Prostate gland (tissue), 2 donors: ENCODE results near the gene SHC4. TPM values are rescaled to one million over a fixed set of nuclear protein-coding genes. Genes with fewer than 3 reads are reported as not detected.

ENCODE experiments used
- DNase-seq: peaks from one replicate; pipeline ENCODE4 v3.0.0-alpha.2; 2019; ENCODE audit warnings: low spot score
- H3K27ac ChIP-seq, 2 donors: fragments of 200-600 bp; sonication (generic); 2 replicates each; pipeline ENCODE4 v1.5.1; 2017 to 2019
- H3K27me3 ChIP-seq: fragments of 200-600 bp; sonication (generic); replicated peaks from 2 replicates; pipeline ENCODE4 v1.5.1; 2019; ENCODE audit not compliant: insufficient read depth
- H3K36me3 ChIP-seq, 2 donors: fragments of 200-600 bp; sonication (generic); 1 replicate in 1 of 2; 2 replicates in 1 of 2; pipeline versions ENCODE4 v1.5.1 to v1.8.1; 2017 to 2019
- H3K4me1 ChIP-seq: fragments of 200-600 bp; sonication (generic); replicated peaks from 2 replicates; pipeline ENCODE4 v1.5.1; 2019
- H3K4me3 ChIP-seq, 2 donors: fragments of 200-600 bp; sonication (generic); 2 replicates each; pipeline ENCODE4 v1.5.1; 2017 to 2019
- H3K9me3 ChIP-seq: fragments of 200-600 bp; sonication (generic); 2 replicates; pipeline ENCODE4 v1.5.1; 2017
- POLR2A ChIP-seq: fragments of 450-650 bp; IDR thresholded peaks from one replicate; pipeline ENCODE4 v1.6.1; 2016; ENCODE audit warnings: antibody characterized with exemption, mild to moderate bottlenecking
- POLR2AphosphoS5 ChIP-seq: sonication (generic); formaldehyde crosslinking; IDR thresholded peaks from one replicate; pipeline ENCODE4 v1.6.1; 2017; ENCODE audit warnings: antibody characterized with exemption
- WGBS: methylation state at CpG from one replicate; pipeline ENCODE4 v1.1.5; 2018; 5-methylcytosine and 5-hydroxymethylcytosine counted together
- intact Hi-C: fragments of 100-400 bp; cut with DNase I; formaldehyde crosslinking; loops from one replicate; pipeline ENCODE4 v1.14.2; 2022
- total RNA-seq, 2 donors: library from RNA; depleted of rRNA; stranded (reverse); fragments of >200 nt; gene quantifications; one replicate each; pipeline ENCODE4 v1.1.0, GENCODE V29; 2016
- TF ChIP-seq, protein P1 (sequence below), 4 experiments: fragments of 200-600 bp in 2 of 4; fragments of 450-650 bp in 2 of 4; sonication (generic) in 2 of 4; IDR thresholded peaks; 1 replicate in 3 of 4; 2 replicates in 1 of 4; pipeline ENCODE4 v1.5.1; 2016 to 2019; ENCODE audit warnings: antibody characterized with exemption in 4 of 4, mild to moderate bottlenecking in 2 of 4, moderate library complexity in 2 of 4

The SHC4 gene, protein sequence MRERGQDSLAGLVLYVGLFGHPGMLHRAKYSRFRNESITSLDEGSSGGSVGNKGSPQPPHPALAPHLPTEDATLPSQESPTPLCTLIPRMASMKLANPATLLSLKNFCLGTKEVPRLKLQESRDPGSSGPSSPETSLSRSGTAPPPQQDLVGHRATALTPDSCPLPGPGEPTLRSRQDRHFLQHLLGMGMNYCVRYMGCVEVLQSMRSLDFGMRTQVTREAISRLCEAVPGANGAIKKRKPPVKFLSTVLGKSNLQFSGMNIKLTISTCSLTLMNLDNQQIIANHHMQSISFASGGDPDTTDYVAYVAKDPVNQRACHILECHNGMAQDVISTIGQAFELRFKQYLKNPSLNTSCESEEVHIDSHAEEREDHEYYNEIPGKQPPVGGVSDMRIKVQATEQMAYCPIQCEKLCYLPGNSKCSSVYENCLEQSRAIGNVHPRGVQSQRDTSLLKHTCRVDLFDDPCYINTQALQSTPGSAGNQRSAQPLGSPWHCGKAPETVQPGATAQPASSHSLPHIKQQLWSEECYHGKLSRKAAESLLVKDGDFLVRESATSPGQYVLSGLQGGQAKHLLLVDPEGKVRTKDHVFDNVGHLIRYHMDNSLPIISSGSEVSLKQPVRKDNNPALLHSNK
- total RNA-seq: 10 to 100 TPM in 1 of 2 donors, under 1 TPM in 1; 0.27 to 45.0 TPM

GRCh38 chr15:48963524-48964113, at the start of gene SHC4:
SHC4 (minus strand) TSS chr15:48963919; CDS start chr15:48963015, 904 bp downstream.
- Histone ChIP-seq H3K27me3 (no peaks in the 10 kb centered on the region), H3K36me3 (no peaks in the 10 kb centered on the region), H3K9me3 (no peaks in the 10 kb centered on the region), H3K4me3 (peak within 1 kb of the TSS; percentile 19 to 35), H3K4me1 (peaks cover 6% of the 10 kb centered on the region), H3K27ac (no peak within 1 kb of the TSS)
- under 1% methylated on average over 16 of the region's 16 CpGs for WGBS
- intact Hi-C loops: no loop called here
- TF ChIP-seq POLR2AphosphoS5 (peak; percentile 45), POLR2A (no peak)
- TF ChIP-seq, protein P1, sequence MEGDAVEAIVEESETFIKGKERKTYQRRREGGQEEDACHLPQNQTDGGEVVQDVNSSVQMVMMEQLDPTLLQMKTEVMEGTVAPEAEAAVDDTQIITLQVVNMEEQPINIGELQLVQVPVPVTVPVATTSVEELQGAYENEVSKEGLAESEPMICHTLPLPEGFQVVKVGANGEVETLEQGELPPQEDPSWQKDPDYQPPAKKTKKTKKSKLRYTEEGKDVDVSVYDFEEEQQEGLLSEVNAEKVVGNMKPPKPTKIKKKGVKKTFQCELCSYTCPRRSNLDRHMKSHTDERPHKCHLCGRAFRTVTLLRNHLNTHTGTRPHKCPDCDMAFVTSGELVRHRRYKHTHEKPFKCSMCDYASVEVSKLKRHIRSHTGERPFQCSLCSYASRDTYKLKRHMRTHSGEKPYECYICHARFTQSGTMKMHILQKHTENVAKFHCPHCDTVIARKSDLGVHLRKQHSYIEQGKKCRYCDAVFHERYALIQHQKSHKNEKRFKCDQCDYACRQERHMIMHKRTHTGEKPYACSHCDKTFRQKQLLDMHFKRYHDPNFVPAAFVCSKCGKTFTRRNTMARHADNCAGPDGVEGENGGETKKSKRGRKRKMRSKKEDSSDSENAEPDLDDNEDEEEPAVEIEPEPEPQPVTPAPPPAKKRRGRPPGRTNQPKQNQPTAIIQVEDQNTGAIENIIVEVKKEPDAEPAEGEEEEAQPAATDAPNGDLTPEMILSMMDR (IDR thresholded peaks at IDR 0.05): no peak
- DNase-seq: peak; percentile 51

- 83% methylated on average over 2 of the region's 2 CpGs for WGBS
- no peak for DNase-seq
- H3K4me3 ChIP-seq: no peak overlapping the region
- intact Hi-C loops: no loop called here
- TF ChIP-seq, protein P1 (IDR thresholded peaks at IDR 0.05): no peak
- no peak for TF ChIP-seq POLR2AphosphoS5
- TF ChIP-seq POLR2A: no peak
- H3K9me3 ChIP-seq: no peaks in the 10 kb centered on the region
- no peak overlapping the region for H3K27ac ChIP-seq
- peaks cover 1% of the 10 kb centered on the region for H3K4me1 ChIP-seq
- no peaks in the 10 kb centered on the region for H3K27me3 ChIP-seq
- no peaks in the 10 kb centered on the region for H3K36me3 ChIP-seq
Observed at GRCh38 chr15:48999314-48999713, 35.6 kb upstream of the SHC4 start.

- Histone ChIP-seq H3K4me1 (peaks cover 4% of the 10 kb centered on the region), H3K27me3 (no peaks in the 10 kb centered on the region), H3K27ac (no peak overlapping the region), H3K36me3 (peaks cover 0 to 8% of the 10 kb centered on the region in 2 donors), H3K4me3 (no peak overlapping the region), H3K9me3 (no peaks in the 10 kb centered on the region)
- no peak for TF ChIP-seq POLR2AphosphoS5
- TF ChIP-seq POLR2A: no peak
- TF ChIP-seq, protein P1 (IDR thresholded peaks at IDR 0.05): no peak
- no peak for DNase-seq
- intact Hi-C loops: no loop called here
- WGBS: 94% methylated on average over 2 of the region's 2 CpGs
Observed at GRCh38 chr15:48996276-48996675, 32.6 kb upstream of the SHC4 start.

- TF ChIP-seq, protein P1 (IDR thresholded peaks at IDR 0.05): no peak
- TF ChIP-seq POLR2A: no peak
- no peak for TF ChIP-seq POLR2AphosphoS5
- intact Hi-C loops: no loop called here
- no peak overlapping the region for H3K27ac ChIP-seq
- H3K9me3 ChIP-seq: no peaks in the 10 kb centered on the region
- H3K4me1 ChIP-seq: peaks cover 4% of the 10 kb centered on the region
- H3K4me3 ChIP-seq: no peak overlapping the region
- DNase-seq: no peak
- H3K27me3 ChIP-seq: no peaks in the 10 kb centered on the region
- H3K36me3 ChIP-seq: peaks cover 0 to 8% of the 10 kb centered on the region in 2 donors
Observed at GRCh38 chr15:48993380-48993779, 29.7 kb upstream of the SHC4 start.
